ENCODE measurements around the gene UBQLN1.
A peak's percentile ranks its signal among the peaks of the same experiment; 100 is the strongest.

UBQLN1 gene

DNA sequence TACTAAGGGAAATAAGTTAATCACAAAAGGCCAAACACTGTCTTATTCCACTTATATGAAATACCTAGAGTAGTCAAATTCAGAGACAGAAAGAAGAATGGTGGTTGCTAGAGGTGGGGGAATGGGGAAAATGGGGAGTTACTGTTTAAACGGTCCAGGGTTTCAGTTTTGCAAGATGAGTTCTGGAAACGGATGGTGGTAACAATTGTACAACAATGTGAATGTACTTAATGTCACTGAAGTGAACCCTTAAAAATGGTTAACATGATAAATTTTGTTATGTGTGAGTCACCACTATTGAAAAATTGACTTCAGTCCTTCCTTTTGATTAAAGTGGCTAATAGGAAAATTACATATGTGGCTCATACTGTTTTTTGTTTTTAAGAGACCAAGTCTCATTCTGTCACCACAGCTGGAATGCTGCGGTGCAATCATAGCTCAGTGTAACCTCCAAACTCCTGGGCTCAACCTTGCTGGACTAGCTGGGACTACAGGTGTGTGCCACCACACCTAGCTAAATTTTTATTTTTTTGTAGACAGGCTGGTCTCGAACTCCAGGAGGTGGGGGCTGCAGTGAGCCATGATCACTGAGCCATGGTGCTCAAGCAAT is 8.7 kb downstream of the UBQLN1 start:
- DNase-seq (ENCODE audit: insufficient read length, low spot score), result no peak
- peak; percentile 73 for FAIRE-seq

DNA sequence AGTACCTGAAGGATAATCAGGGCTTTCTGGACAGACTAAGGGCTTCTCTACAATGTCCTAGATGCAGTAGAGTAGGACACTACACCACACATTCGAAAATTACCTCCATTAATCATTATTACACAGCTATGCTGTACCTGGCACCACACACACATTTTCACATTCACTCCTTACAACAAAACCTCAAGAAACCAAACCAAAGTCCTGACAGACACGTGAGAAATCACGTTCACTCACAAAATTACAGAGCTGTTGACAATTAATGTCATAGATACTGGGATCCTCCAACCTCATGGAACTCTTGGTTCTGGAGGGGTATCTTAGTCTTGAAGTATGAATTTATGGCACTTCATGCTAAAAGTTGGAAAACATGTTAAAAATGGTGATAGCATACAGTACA is 16.3 kb downstream of the UBQLN1 start:
- no peak for DNase-seq (ENCODE audit: insufficient read length, low spot score)
- FAIRE-seq, result no peak

DNA sequence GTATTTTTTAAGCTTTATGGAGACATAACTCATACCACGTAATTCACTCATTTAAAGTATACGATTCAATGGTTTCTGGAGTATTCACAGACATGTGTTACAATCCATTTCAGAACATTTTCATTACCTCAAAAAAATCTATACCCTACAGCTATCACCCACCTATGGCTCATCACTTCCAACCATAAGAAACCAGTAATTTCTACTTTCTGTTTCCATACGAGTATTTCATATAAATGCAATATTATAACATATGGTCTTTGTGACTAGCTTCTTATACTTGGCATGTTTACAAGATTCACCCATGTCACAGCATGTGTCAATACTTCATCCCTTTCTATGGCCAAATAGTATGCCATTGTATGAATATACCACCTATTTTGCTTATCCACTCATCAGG is 18.8 kb downstream of the UBQLN1 start:
- no peak for FAIRE-seq

DNA sequence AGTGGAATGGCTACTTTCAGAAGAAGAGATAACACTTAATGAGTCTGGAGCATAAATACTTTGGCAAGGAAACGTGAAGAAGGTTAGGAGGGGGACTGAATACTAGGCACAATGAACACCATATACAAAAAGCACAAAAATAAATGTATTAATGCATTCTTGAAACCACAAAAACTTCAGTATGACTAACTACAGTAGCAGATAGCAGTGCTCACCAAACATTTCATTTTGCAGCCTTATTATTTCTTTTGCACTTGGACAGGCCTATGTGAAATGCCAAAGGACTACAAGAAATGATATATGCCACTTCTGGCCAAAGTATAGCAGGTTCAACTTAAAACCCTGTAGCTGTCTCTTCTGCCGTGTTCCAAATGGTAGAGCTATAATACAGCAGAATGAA is 26.3 kb downstream of the UBQLN1 start:
- FAIRE-seq, result no peak
- no peak for DNase-seq (ENCODE audit: insufficient read length, low spot score)

More for the DNA sequence above, 18.8 kb downstream of the UBQLN1 start:
- no peak for DNase-seq (ENCODE audit: insufficient read length, low spot score)

DNA sequence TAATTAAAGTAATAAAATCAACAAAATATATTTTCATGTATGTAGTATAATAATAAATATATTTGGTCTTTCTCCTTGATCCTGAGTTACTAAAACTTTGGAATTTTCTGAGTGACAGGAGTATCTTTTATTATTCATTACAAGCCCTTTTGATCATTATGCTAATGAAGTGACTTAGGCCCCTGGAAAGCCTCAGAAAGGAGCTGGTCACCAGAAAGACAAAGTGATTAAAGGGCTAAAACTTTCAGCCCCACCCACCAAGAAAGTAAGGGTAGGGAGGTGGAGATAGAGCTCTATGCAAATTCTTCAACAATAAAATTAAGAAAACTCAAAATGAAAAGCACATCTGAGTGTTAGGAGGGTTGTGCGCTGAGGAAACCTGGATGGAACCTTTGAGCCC is 27.5 kb downstream of the UBQLN1 start:
- DNase-seq (ENCODE audit: insufficient read length, low spot score) (no peak), FAIRE-seq (no peak)

DNA sequence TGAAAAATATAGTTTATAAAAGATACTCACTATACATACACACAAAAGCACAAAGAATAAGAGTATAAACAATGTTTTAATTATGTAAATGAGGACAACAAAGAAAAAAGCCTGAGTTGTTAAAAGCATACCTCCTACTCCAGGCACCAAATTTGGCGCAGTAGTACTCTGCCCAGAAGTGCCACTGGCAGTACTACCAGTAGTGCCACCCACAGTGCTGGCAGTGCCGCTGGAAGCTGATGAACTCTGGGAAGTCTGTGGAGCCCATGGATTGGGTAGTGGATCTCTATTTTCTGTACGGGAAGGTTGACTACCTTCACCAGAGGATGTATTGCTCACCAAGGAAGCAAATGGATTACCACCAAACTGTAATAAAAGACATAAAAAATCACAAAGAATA is 30.2 kb downstream of the UBQLN1 start:
- no peak for DNase-seq (ENCODE audit: insufficient read length, low spot score)
- no peak for FAIRE-seq

DNA sequence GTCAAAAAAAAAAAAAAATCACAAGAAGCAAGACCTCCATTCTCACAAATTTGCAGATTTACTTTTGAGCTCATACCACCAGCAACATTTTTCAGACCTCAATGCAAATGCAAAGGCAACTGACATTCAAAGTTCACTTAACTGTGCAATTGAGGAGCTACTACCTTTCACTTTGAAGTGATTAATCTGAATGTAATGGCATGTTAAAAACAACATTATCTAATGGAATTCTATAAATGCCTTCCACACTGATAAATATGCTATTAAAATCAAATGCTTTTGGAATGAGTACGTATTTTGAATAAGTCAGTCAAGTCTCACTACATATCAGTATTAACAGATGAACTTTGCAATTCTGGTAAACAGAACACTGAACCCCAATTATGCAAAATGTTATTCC is 32.3 kb downstream of the UBQLN1 start:
- DNase-seq (ENCODE audit: insufficient read length, low spot score) (no peak), FAIRE-seq (no peak)

DNA sequence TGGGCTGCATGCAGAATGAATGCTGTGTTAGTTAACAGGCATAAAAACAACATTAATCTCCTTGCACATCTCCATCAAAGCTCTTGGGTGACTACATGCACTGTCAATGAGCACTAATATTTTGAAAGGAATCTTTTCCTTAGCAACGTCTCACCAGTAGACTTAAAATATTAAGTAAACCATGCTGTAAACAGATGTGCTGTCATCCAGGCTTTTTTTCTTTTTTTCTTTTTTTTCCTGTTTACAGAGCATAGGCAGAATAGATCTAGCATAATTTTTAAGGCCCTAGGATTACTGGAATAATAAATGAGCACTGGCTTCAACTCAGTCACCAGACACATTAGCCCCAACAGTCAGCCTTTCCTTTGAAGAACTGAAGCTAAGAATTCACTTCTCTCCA is 36.3 kb downstream of the UBQLN1 start:
- DNase-seq (ENCODE audit: insufficient read length, low spot score) (no peak), FAIRE-seq (no peak)

DNA sequence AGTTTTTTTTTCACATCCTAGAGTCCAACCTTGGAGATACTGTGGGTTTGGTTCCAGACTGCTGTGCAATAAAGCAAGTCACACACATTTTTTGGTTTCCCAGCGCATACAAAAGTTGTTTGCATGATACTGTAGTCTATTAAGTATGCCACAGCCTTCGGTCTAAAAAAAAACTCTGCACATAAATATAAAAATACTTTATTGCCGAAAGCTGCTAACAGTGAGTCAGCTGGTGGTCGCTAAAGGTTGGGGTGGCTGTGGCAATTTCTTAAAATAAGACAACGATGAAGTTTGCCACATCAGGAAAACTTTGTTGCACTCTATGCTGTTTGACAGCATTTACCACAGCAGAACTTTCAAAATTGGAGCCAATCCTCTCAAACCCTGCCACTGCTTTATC is 37.4 kb downstream of the UBQLN1 start:
- no peak for DNase-seq (ENCODE audit: insufficient read length, low spot score)
- FAIRE-seq, result no peak

DNA sequence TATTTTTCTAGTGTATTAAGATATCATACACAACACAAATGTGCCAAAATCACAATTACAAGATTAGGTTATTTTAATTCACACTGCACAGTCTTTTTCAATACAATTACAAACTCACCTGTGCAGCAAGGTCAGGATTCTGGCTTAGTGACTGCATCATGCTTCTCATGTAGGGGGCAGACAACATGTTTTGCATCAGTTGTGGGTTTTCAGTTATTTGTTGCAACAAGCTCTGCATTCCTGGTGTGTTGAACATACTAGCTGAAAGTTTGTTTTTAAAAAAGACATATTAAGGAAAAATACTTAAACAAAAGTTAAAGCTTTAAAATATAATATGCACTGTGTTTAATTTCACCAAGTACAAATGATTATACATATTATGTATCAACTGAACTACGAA is 38.7 kb downstream of the UBQLN1 start:
- DNase-seq (ENCODE audit: insufficient read length, low spot score) (no peak), FAIRE-seq (no peak)

DNA sequence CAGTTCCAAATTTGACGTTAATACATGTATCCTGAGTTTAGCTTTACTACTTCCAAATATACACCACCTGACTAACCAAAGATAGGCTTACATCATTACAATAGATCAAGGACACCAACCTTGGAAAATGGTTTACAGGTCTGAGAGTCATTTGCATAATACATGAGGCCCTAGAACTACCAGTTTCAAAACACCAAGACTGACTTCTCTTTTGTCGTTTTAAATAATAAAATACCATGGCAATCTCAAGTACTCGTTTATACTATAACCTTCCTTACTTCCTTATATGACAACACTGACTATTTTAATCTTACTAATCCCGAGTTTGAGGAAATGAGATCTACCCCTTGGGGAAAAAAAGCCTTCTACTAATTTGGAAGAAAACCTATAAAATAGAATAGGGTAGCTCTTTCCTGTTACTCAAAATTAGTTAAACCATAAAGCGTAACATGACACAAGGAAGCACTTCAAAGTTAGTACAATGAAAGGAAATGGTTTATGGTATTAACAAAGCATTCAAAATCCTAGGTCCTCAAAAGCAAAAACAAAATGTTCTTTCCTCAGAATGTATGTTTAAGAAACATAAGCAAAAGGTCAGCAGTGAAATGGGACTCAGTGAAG is 42.1 kb downstream of the UBQLN1 start:
- FAIRE-seq (peak; percentile 84), DNase-seq (ENCODE audit: insufficient read length, low spot score) (peak; percentile 10)

DNA sequence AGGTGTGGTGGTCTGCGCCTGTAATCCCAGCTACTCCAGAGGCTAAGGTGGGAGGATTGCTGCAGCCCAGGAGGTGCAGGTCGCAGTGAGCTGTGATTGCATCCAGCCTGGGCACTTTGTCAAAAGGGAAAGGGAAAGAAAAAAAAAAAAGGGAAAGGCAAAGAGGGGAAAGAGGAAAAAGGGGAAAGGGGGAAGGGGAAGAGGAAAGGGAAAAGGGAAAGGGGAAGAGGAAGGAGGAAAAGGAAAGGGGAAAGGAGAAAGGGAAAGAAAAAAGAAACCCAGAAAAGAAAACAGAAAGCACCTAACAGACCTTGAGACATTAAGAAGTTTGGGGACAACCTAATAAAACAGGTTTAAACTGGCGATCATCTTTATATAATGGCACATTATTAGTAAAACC is 44.8 kb downstream of the UBQLN1 start:
- no peak for DNase-seq (ENCODE audit: insufficient read length, low spot score)
- peak; percentile 48 for FAIRE-seq

DNA sequence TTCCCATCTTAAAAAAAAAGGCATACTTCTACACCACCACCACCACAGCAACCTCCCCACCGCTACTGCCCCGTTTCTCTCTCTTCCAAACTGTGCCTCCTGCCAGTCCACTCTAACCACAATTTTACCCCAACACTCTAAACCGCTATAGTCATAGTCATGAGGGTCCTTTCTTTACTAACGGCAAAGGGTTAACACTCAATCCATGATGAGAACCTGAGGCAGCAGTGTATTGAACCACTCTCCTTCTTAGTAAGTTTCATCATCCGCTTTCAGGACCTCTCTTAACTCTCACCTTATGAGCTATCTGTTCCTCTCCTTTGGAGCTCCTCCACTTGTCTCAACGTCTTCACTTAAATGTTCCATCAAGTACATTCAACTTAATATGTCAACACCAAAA is 50.8 kb downstream of the UBQLN1 start:
- DNase-seq (ENCODE audit: insufficient read length, low spot score) (no peak), FAIRE-seq (peak; percentile 71)

DNA sequence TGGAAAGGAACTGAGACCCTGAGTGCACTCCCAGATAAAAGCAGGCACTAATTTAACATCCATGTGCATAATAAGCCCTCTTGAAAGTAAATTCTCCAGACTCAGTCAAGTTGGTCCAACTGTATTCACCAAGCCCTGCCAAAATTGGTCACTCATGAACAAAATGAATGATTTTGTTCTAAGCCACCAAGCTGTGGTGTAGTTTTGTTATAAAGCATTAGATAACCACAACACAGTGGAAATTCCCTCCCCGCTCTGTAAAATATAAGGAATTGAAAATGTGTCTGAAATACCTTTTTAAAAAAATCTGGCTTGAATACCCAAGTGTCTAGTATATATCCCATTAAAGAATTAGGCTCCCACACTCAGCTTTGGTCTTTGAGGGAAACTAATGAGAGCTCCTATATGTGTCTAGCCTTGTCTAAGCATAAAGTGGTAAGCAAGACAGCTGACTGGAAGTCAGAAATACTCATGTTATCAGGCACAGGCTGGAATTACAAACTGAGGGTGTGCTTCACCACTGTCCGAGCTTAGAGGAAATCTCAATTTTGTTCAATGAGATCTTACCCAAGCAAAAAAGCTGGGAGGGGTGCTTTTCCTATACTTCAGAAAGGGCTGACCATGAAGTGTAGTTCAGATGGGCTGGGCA is 51.6 kb downstream of the UBQLN1 start:
- DNase-seq (ENCODE audit: insufficient read length, low spot score), result no peak
- FAIRE-seq, result no peak

DNA sequence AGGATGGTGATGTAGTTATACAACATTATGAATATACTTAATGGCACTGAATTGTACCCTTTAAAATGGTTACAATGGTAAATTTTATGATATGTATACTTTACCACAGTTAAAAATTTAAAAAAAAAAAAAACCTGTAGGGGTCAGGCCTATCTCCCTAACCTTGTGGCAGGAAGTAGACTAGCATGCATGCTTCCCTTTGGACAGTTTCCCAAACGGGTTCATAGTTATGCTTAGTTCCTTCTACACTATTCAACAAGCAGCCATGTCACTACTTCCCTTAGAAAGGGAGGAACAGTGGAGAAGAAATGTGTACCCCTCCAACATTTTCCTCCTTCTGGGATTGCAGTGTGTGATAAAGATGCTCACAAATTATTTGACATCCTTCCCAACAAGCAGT is 52.3 kb downstream of the UBQLN1 start:
- no peak for DNase-seq (ENCODE audit: insufficient read length, low spot score)
- FAIRE-seq, result no peak

DNA sequence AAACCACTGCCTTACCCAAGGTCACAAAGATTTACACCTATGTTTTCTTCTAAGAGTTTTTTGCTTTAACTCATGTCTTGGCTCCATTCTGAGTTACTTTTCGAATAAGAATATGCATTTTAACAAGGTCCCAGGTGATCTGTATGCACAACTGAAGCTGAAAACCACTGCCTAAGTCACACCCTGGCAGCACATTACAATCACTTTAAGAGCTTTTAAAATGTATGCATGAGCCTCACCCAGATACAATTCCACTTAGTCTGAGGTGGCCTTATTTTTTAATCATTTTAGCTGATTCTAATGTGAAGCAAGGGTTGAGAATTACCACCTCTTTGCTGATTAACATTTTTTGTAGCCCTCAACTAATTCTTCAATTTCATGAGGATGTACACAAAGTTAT is 55.3 kb downstream of the UBQLN1 start:
- no peak for DNase-seq (ENCODE audit: insufficient read length, low spot score)
- no peak for FAIRE-seq

DNA sequence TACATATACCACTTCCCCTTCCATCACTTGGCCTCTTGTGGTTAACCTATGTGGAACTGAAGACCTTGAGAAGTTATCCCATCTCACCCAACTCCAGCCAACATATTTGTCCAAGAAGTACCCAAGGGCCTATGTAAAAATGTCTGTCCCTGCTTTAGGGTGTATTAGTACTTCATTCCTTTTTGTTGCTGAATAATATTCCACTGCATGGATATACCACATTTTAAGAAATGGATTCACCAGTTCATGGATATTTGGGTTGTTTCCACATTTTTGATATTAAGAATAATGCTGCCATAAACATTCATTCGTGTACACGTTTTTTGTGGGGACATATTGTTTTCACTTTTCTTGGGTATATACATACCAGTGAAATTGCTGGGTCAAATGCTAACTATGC is 56.2 kb downstream of the UBQLN1 start:
- FAIRE-seq, result no peak
- DNase-seq (ENCODE audit: insufficient read length, low spot score), result no peak

DNA sequence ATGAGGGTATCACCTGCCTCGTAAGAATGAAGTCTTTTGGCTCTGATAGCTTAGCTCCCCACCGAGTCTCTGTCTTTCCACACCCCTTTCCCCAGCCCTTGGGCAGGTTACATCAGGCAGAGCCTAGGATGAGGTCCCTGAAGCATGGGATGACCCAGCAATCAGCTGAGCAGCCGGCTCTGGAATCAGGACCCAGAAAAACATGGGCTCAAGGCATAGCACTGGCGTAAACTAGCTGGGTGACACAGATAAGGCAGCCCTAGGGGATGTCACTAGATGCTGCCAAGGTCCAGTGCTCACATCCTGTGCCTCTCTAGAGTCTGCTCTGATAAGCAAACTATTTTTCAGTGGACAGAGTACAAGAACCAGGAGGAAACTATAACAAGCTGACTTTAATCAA is 58.2 kb downstream of the UBQLN1 start:
- no peak for FAIRE-seq
- DNase-seq (ENCODE audit: insufficient read length, low spot score), result no peak

DNA sequence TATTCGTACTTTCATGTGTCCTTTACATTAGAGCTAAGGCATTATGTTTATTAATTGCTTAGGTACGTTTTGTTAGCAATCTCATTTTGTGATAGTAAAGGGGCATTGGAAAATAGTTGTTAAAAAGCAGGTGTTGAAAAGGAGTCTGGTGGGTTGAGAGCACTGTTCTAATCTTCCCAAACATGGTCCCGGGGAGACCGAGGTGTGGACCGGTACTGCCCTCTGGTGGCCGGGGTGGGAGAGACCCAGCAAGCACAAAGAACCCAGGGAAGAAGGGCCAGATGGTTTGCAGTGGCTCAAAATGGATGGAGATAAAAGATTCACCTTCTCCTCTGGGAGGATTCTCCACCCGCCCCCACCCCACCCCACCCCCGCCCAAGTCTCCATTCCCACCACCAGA is 58.7 kb downstream of the UBQLN1 start:
- FAIRE-seq (peak; percentile 75), DNase-seq (ENCODE audit: insufficient read length, low spot score) (peak; percentile 22)

DNA sequence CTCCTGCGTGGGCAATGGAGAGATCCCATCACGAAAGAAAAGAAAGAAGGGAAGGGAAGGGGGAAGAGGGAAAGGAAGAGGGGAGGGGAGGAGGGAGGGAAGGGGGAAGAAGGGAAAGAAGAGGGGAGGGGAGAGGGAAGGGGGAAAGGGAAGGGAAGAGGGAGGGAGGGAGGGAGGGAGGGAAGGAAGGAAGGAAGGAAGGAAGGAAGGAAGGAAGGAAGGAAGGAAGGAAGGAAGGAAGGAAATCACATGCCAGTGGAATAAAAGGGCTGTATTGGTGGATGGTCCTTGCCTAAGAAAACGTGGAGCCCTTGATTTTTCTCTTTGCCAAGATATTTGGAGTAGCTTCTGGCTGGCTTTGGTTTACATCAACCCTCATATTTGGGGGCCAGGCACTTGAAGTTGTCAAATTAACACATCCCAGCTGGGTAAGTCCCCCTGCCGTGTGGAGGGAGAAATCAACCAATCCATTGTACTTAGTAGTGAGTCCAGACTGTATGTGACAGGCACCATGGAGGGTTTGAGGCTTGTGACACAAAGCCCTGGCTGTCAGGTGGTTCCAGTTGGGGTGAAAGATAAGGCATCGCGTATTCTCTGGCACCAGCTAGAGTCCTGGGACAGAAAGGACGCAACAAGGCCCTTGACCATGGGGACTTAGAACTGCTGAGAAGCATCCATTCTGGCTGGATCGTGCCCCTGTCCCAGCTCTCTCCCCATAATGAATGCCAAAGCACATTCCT is 61.1 kb downstream of the UBQLN1 start:
- no peak for FAIRE-seq

DNA sequence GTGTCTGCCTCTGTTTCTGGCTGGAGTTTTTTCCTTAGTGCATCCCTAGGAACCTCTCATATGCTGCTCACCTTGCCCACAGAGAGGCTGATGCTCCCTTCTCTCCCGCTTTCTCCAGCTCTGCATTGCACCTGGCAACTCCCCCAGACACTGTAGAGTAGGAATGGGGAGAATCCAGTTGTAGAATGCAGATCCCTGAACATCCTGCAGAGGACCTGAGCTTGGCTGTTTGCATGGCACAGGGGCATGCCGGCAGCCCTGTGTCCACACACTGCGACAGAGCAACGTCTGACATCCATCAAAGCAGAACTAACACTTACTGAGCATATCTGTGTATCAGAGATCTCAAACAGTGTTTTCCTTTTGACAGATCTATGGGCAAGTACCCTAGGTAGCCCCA is 65.0 kb downstream of the UBQLN1 start:
- DNase-seq (ENCODE audit: insufficient read length, low spot score), result no peak
- FAIRE-seq, result no peak

More for the DNA sequence above, 61.1 kb downstream of the UBQLN1 start:
- DNase-seq (ENCODE audit: insufficient read length, low spot score), result no peak

DNA sequence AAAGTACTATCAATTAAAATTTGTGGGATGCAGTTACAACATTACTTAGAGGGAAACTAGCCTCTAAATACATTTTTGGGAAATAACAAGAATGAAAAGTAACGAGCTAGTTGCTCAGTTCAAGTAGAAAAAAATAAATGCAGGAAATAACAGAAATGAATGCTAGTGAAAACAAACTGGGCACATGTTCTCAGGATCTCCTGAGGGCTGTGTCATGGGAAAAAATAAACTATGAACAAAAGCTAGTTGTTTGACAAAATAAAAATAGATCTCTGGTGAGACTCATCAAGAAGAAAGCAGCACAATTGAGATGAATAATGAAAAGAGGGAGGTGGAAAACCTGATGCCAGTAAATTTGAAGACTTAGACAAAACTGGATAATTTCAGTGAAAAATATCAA is 68.5 kb downstream of the UBQLN1 start:
- no peak for DNase-seq (ENCODE audit: insufficient read length, low spot score)
- no peak for FAIRE-seq

Data from GM19239 (cell line).